ENCODE data around the gene SLC2A13.

GRCh38 chr12:40028296-40028695, 77.6 kb downstream of the SLC2A13 start:
- TF ChIP-seq POLR2A (IDR thresholded peaks at IDR 0.05; ENCODE audit: low read depth, low read length): no peak
- no peak for TF ChIP-seq TAF1 (IDR thresholded peaks at IDR 0.05; ENCODE audit: borderline replicate concordance, low read depth, low read length)
- TF ChIP-seq POLR2AphosphoS5 (IDR thresholded peaks at IDR 0.05; ENCODE audit: low read depth, low read length): no peak
